GM21367 (cell line): ENCODE results near the gene PPME1.

Source experiments
- ATAC-seq: cut with Tn5 transposase; IDR thresholded peaks from one replicate; pipeline ENCODE4 v1.9.1; 2021; ENCODE audit not compliant: unreplicated experiment

The PPME1 gene

GRCh38 chr11:74225565-74225964 is 54.5 kb downstream of the PPME1 start:
- no peak for ATAC-seq

GRCh38 chr11:74226907-74227306 is 55.8 kb downstream of the PPME1 start:
- no peak for ATAC-seq

GRCh38 chr11:74232311-74232950 is 61.3 kb downstream of the PPME1 start:
- no peak for ATAC-seq

- no peak for ATAC-seq
Observed at GRCh38 chr11:74233683-74234082, 62.6 kb downstream of the PPME1 start.

GRCh38 chr11:74235121-74235520 is 64.0 kb downstream of the PPME1 start:
- ATAC-seq = no peak

- ATAC-seq = no peak
Observed at GRCh38 chr11:74237541-74237940, 66.5 kb downstream of the PPME1 start.

GRCh38 chr11:74238243-74238642 is 67.2 kb downstream of the PPME1 start:
- ATAC-seq = no peak

GRCh38 chr11:74248469-74248868 is 77.4 kb downstream of the PPME1 start:
- no peak for ATAC-seq

- ATAC-seq = no peak
Observed at GRCh38 chr11:74249496-74249895, 78.4 kb downstream of the PPME1 start.

GRCh38 chr11:74253361-74253760 is 82.3 kb downstream of the PPME1 start:
- no peak for ATAC-seq

GRCh38 chr11:74255741-74256375 is 84.8 kb downstream of the PPME1 start:
- no peak for ATAC-seq

- ATAC-seq = no peak
Observed at GRCh38 chr11:74256378-74257133, 85.5 kb downstream of the PPME1 start.

GRCh38 chr11:74257959-74258553 is 87.0 kb downstream of the PPME1 start:
- ATAC-seq = no peak

- ATAC-seq = no peak
Observed at GRCh38 chr11:74262725-74263124, 91.6 kb downstream of the PPME1 start.

- no peak for ATAC-seq
Observed at GRCh38 chr11:74265256-74265655, 94.2 kb downstream of the PPME1 start.

GRCh38 chr11:74267014-74267413 is 95.9 kb downstream of the PPME1 start:
- no peak for ATAC-seq

- no peak for ATAC-seq
Observed at GRCh38 chr11:74268456-74268855, 97.4 kb downstream of the PPME1 start.

GRCh38 chr11:74269161-74269811 is 98.2 kb downstream of the PPME1 start:
- no peak for ATAC-seq

- no peak for ATAC-seq
Observed at GRCh38 chr11:74272276-74272675, 101.2 kb downstream of the PPME1 start.

GRCh38 chr11:74276581-74276980 is 105.5 kb downstream of the PPME1 start:
- ATAC-seq = no peak

- ATAC-seq = no peak
Observed at GRCh38 chr11:74278103-74278502, 107.0 kb downstream of the PPME1 start.
